Caco-2 (cell line): ENCODE measurements around the gene TRAM2. TPM values are rescaled to one million over a fixed set of nuclear protein-coding genes. Genes with fewer than 3 reads are reported as not detected.

Experiments used
- BruUV-seq: library from RNA; stranded (reverse); fragments of 400-500 nt; replicated peaks from 2 replicates; lab custom pipeline; 2021; lab: Mats Ljungman, UMichigan
- CTCF ChIA-PET: fragments of 300-600 bp; sonication (Branson Sonifier 250); formaldehyde crosslinking; loops from one replicate; lab custom pipeline; 2022; ENCODE audit warnings: antibody characterized with exemption; lab: Charles Lee
- POLR2A ChIA-PET: fragments of 300-600 bp; sonication (Branson Sonifier 250); formaldehyde crosslinking; loops from one replicate; lab custom pipeline; 2022; ENCODE audit warnings: antibody characterized with exemption; lab: Charles Lee
- DNase-seq, 2 experiments: peaks; one replicate each; pipeline versions ENCODE4 v3.0.0 to v3.0.0-alpha.2; 2020 to 2022
- H3K27me3 ChIP-seq: replicated peaks from 2 replicates; pipeline ENCODE4 v1.6.0; 2011; ENCODE audit warnings: low read length; ENCODE audit not compliant: control insufficient read depth, insufficient read depth
- H3K36me3 ChIP-seq: 2 replicates; pipeline ENCODE4 v1.5.1; 2011; ENCODE audit warnings: low read length; ENCODE audit not compliant: control insufficient read depth, insufficient read depth
- H3K4me1 ChIP-seq: fragments of 250-450 bp; sonication (Bioruptor Pico); 2 replicates; pipeline ENCODE4 v1.5.1; 2020; ENCODE audit warnings: mild to moderate bottlenecking
- H3K4me3 ChIP-seq: 2 replicates; pipeline ENCODE4 v1.5.1; 2011; ENCODE audit warnings: low read depth, mild to moderate bottlenecking, control low read depth, low read length
- H3K9me3 ChIP-seq: fragments of 250-450 bp; sonication (Bioruptor Pico); 2 replicates; pipeline ENCODE4 v1.5.1; 2020; ENCODE audit warnings: mild to moderate bottlenecking, moderate library complexity
- H3K27ac Mint-ChIP-seq: one replicate; pipeline ENCODE4 v1.8.0; 2022; ENCODE audit warnings: mixed read lengths; ENCODE audit not compliant: unreplicated experiment
- H3K27me3 Mint-ChIP-seq: one replicate; pipeline ENCODE4 v1.8.0; 2022; ENCODE audit warnings: mixed read lengths; ENCODE audit not compliant: insufficient read depth, unreplicated experiment
- H3K36me3 Mint-ChIP-seq: one replicate; pipeline ENCODE4 v1.8.0; 2022; ENCODE audit warnings: mild to moderate bottlenecking, mixed read lengths; ENCODE audit not compliant: insufficient read depth, unreplicated experiment
- H3K4me1 Mint-ChIP-seq: one replicate; pipeline ENCODE4 v1.8.0; 2022; ENCODE audit warnings: low read depth, mixed read lengths; ENCODE audit not compliant: unreplicated experiment
- H3K4me3 Mint-ChIP-seq: one replicate; pipeline ENCODE4 v1.8.0; 2022; ENCODE audit warnings: mild to moderate bottlenecking, moderate library complexity, mixed read lengths; ENCODE audit not compliant: unreplicated experiment
- H3K9me3 Mint-ChIP-seq: one replicate; pipeline ENCODE4 v1.8.0; 2022; ENCODE audit warnings: mixed read lengths; ENCODE audit not compliant: unreplicated experiment
- intact Hi-C: fragments of 100-400 bp; cut with micrococcal nuclease; formaldehyde crosslinking; loops from one replicate; pipeline ENCODE4 v1.10.0; 2022; ENCODE audit not compliant: unreplicated experiment
- total RNA-seq: library from RNA; stranded (reverse); gene quantifications from 2 replicates; pipeline ENCODE4 v1.2.3, GENCODE V29; 2022
- TF ChIP-seq, protein P1 (sequence below), 2 experiments: fragments of 200-600 bp in 1 of 2; IDR thresholded peaks; 1 replicate in 1 of 2; 2 replicates in 1 of 2; pipeline versions ENCODE4 v1.5.1 to v1.8.0; 2011 to 2022; ENCODE audit warnings: antibody characterized with exemption in 1 of 2, control low read depth in 1 of 2, inconsistent platforms in 1 of 2, low read depth in 1 of 2, low read length in 1 of 2, mild to moderate bottlenecking in 1 of 2, moderate library complexity in 1 of 2; ENCODE audit not compliant: insufficient read depth in 1 of 2, severe bottlenecking in 1 of 2, unreplicated experiment in 1 of 2

TRAM2 gene
- total RNA-seq, 1 experiment from 2014 or later = 71.6 TPM

DNA sequence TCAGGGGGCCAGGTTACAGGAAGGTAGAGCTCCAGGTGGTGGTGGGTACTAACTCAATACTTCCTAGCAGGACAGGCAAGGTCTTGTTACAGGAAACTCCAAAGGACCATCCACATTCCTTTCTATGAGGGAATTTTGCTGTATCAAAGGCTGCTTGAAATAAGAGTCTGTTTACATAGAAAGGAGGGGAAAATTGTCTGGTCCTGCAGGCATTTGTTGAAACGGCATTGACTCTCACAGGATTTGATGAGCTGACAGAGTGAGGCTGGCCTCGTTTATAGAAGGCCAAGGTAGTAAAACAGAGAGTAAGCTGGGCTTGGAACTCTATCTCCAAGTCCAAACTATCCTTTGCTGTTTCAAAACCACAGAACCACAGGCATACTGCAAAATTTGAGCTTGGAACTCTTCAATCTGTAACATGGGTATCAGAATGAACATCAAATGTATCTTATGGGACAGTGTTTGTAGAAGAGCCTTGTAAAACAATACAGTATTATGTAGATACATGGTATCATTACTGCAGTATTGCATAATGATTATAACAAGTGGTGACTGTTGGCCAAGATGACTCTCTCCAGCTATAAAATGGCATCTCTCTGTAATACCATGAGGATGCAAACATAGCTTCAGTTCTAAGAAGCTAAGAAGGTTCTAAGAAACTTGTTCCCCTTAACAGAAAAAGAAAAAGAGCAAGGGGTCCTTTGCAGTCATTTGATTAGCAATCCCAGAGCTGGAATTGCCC, 61.5 kb downstream of the TRAM2 start:
- H3K4me1 ChIP-seq = peaks cover 40% of the 10 kb centered on the region
- no peaks in the 10 kb centered on the region for H3K9me3 ChIP-seq
- H3K36me3 Mint-ChIP-seq = peaks cover 54% of the 10 kb centered on the region
- no peak overlapping the region for H3K4me3 ChIP-seq
- no TSS peak for BruUV-seq
- no peaks in the 10 kb centered on the region for H3K27me3 Mint-ChIP-seq
- peaks cover 37% of the 10 kb centered on the region for H3K4me1 Mint-ChIP-seq
- H3K27me3 ChIP-seq = no peaks in the 10 kb centered on the region
- intact Hi-C loops = loop anchor here (5.0 kb wide), 1 partner anchor 62 kb away; the partner anchor contains the start of gene TRAM2
- H3K4me3 Mint-ChIP-seq = no peak overlapping the region
- TF ChIP-seq, protein P1, sequence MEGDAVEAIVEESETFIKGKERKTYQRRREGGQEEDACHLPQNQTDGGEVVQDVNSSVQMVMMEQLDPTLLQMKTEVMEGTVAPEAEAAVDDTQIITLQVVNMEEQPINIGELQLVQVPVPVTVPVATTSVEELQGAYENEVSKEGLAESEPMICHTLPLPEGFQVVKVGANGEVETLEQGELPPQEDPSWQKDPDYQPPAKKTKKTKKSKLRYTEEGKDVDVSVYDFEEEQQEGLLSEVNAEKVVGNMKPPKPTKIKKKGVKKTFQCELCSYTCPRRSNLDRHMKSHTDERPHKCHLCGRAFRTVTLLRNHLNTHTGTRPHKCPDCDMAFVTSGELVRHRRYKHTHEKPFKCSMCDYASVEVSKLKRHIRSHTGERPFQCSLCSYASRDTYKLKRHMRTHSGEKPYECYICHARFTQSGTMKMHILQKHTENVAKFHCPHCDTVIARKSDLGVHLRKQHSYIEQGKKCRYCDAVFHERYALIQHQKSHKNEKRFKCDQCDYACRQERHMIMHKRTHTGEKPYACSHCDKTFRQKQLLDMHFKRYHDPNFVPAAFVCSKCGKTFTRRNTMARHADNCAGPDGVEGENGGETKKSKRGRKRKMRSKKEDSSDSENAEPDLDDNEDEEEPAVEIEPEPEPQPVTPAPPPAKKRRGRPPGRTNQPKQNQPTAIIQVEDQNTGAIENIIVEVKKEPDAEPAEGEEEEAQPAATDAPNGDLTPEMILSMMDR (IDR thresholded peaks at IDR 0.05; ENCODE audit: insufficient read depth in 1 of 2, low read depth in 1 of 2, low read length in 1 of 2, severe bottlenecking in 1 of 2, unreplicated experiment in 1 of 2) = no peak
- H3K9me3 Mint-ChIP-seq = no peaks in the 10 kb centered on the region
- peak overlapping the region; percentile 51 for H3K27ac Mint-ChIP-seq
- no peak for DNase-seq
- ChIA-PET POLR2A (interaction anchor here (0.6 kb wide), 1 partner anchor 73 kb away, joined by 3 read pairs; no protein-coding TSS in a partner anchor), CTCF (interaction anchor here (0.8 kb wide), 1 partner anchor 75 kb away, joined by 3 read pairs; no protein-coding TSS in a partner anchor)
- H3K36me3 ChIP-seq = peaks cover 3% of the 10 kb centered on the region

- Histone ChIP-seq H3K4me1 (peaks cover 40% of the 10 kb centered on the region), H3K27me3 (no peaks in the 10 kb centered on the region), H3K36me3 (peaks cover 3% of the 10 kb centered on the region), H3K4me3 (no peak overlapping the region), H3K9me3 (no peaks in the 10 kb centered on the region)
- Mint-ChIP-seq H3K9me3 (no peaks in the 10 kb centered on the region), H3K36me3 (peaks cover 62% of the 10 kb centered on the region), H3K27ac (peak overlapping the region; percentile 51), H3K27me3 (no peaks in the 10 kb centered on the region), H3K4me3 (no peak overlapping the region), H3K4me1 (peaks cover 37% of the 10 kb centered on the region)
- BruUV-seq = no TSS peak
- TF ChIP-seq, protein P1 (IDR thresholded peaks at IDR 0.05; ENCODE audit: insufficient read depth in 1 of 2, low read depth in 1 of 2, low read length in 1 of 2, severe bottlenecking in 1 of 2, unreplicated experiment in 1 of 2) = no peak
- ChIA-PET CTCF (no interaction called here), POLR2A (no interaction called here)
- DNase-seq = peak; percentile 60
- intact Hi-C loops = loop anchor here (5.0 kb wide), 1 partner anchor 53 kb away; no protein-coding TSS in a partner anchor
These were observed 62.3 kb downstream of the TRAM2 start for GRCh38 chr6:52514514-52514913.

DNA sequence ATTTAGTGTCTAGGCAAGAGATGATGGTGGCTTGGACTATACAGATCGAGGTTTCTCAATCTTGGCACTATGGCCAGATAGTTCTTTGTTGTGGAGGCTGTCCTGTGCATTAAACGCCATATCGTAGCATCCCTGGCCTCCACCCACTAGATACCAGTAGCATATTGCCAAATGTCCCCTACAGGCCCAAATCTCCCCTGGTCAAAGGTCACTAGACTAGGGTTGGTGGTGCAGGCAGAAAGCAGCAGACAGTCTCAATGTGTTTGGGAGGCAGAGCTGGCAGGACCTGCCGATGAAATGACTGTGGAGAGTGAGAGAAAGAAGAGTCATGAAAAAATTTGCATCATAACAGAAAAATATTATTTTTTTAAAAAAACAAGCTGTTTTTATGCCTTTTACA, 63.0 kb downstream of the TRAM2 start:
- Histone ChIP-seq H3K4me1 (peaks cover 40% of the 10 kb centered on the region), H3K27me3 (no peaks in the 10 kb centered on the region), H3K36me3 (peaks cover 4% of the 10 kb centered on the region), H3K9me3 (no peaks in the 10 kb centered on the region), H3K4me3 (no peak overlapping the region)
- ChIA-PET CTCF (no interaction called here), POLR2A (no interaction called here)
- TF ChIP-seq, protein P1 (IDR thresholded peaks at IDR 0.05; ENCODE audit: insufficient read depth in 1 of 2, low read depth in 1 of 2, low read length in 1 of 2, severe bottlenecking in 1 of 2, unreplicated experiment in 1 of 2) = no peak
- intact Hi-C loops = loop anchor here (5.0 kb wide), 1 partner anchor 53 kb away; no protein-coding TSS in a partner anchor
- BruUV-seq = no TSS peak
- Mint-ChIP-seq H3K27me3 (no peaks in the 10 kb centered on the region), H3K4me1 (peaks cover 37% of the 10 kb centered on the region), H3K4me3 (no peak overlapping the region), H3K36me3 (peaks cover 64% of the 10 kb centered on the region), H3K9me3 (no peaks in the 10 kb centered on the region), H3K27ac (no peak overlapping the region)
- DNase-seq = no peak
